Right kidney (tissue), 9 donors: Measurements from ENCODE around the gene ACADM.
"Not testable (repeated sequence)": the region's sequence is repeated elsewhere in the genome, so short reads cannot be mapped to it uniquely, and the experiment has no call there.

ENCODE experiments used
- DNase-seq: peaks from one replicate; pipeline ENCODE4 v3.0.0-alpha.2; 2016
- long read RNA-seq, 8 donors: transcript quantifications; one replicate each; lab custom pipeline, GENCODE V29; 2026

Gene ACADM
- long read RNA-seq, donor 1, transcript ACADM-202 (12 exons, 2,619 nt): major isoform, 21 of 98 reads
- long read RNA-seq, donor 1, partial matches to known transcripts: 75 of 98 reads
- long read RNA-seq, donor 1, other reads (novel, unspliced or antisense): 0 of 98 reads
- long read RNA-seq, donor 2, transcript ACADM-202 (12 exons, 2,619 nt): major isoform, 10 of 79 reads
- long read RNA-seq, donor 2, partial matches to known transcripts: 66 of 79 reads
- long read RNA-seq, donor 2, other reads (novel, unspliced or antisense): 0 of 79 reads
- long read RNA-seq, donor 3, transcript ACADM-202 (12 exons, 2,619 nt): major isoform, 14 of 55 reads
- long read RNA-seq, donor 3, partial matches to known transcripts: 39 of 55 reads
- long read RNA-seq, donor 3, other reads (novel, unspliced or antisense): 0 of 55 reads
- long read RNA-seq, donor 4, transcript ACADM-202 (12 exons, 2,619 nt): major isoform, 15 of 70 reads
- long read RNA-seq, donor 4, partial matches to known transcripts: 52 of 70 reads
- long read RNA-seq, donor 4, other reads (novel, unspliced or antisense): 0 of 70 reads
- long read RNA-seq, donor 5, transcript ACADM-202 (12 exons, 2,619 nt): major isoform, 21 of 79 reads
- long read RNA-seq, donor 5, partial matches to known transcripts: 55 of 79 reads
- long read RNA-seq, donor 5, other reads (novel, unspliced or antisense): 0 of 79 reads
- long read RNA-seq, donor 6, transcript ACADM-202 (12 exons, 2,619 nt): major isoform, 19 of 103 reads
- long read RNA-seq, donor 6, partial matches to known transcripts: 82 of 103 reads
- long read RNA-seq, donor 6, other reads (novel, unspliced or antisense): 0 of 103 reads
- long read RNA-seq, donor 7, transcript ACADM-202 (12 exons, 2,619 nt): major isoform, 15 of 126 reads
- long read RNA-seq, donor 7, partial matches to known transcripts: 109 of 126 reads
- long read RNA-seq, donor 7, other reads (novel, unspliced or antisense): 0 of 126 reads
- long read RNA-seq, donor 8, transcript ACADM-202 (12 exons, 2,619 nt): major isoform, 22 of 77 reads
- long read RNA-seq, donor 8, partial matches to known transcripts: 53 of 77 reads
- long read RNA-seq, donor 8, other reads (novel, unspliced or antisense): 0 of 77 reads

- peak; percentile 98 for DNase-seq
These were observed at the start of gene ACADM for GRCh38 chr1:75724472-75725022. ACADM (plus strand) TSS chr1:75724709; CDS start chr1:75724788, 79 bp downstream.

GRCh38 chr1:75677443-75677842 lies 47.1 kb upstream of the ACADM start:
- DNase-seq: no peak

- DNase-seq: not testable (repeated sequence)
These were observed 46.5 kb upstream of the ACADM start for GRCh38 chr1:75677964-75678363.

GRCh38 chr1:75690547-75690946 lies 34.0 kb upstream of the ACADM start:
- no peak for DNase-seq

GRCh38 chr1:75693551-75693950 lies 31.0 kb upstream of the ACADM start:
- DNase-seq: no peak

- no peak for DNase-seq
These were observed 28.5 kb upstream of the ACADM start for GRCh38 chr1:75696000-75696399.

- no peak for DNase-seq
These were observed 17.3 kb upstream of the ACADM start for GRCh38 chr1:75707191-75707590.

GRCh38 chr1:75708910-75709309 lies 15.6 kb upstream of the ACADM start:
- no peak for DNase-seq

GRCh38 chr1:75710832-75711231 lies 13.7 kb upstream of the ACADM start:
- DNase-seq: no peak

- no peak for DNase-seq
These were observed 12.7 kb upstream of the ACADM start for GRCh38 chr1:75711846-75712245.

GRCh38 chr1:75712306-75712705 lies 12.2 kb upstream of the ACADM start:
- DNase-seq: no peak

- no peak for DNase-seq
These were observed 4.7 kb upstream of the ACADM start for GRCh38 chr1:75719810-75720209.

GRCh38 chr1:75720325-75720724 lies 4.2 kb upstream of the ACADM start:
- no peak for DNase-seq

GRCh38 chr1:75720820-75721219 lies 3.7 kb upstream of the ACADM start:
- DNase-seq: no peak

- DNase-seq: not testable (repeated sequence)
These were observed 2.3 kb upstream of the ACADM start for GRCh38 chr1:75722246-75722645.

GRCh38 chr1:75722966-75723365 lies 1.5 kb upstream of the ACADM start:
- no peak for DNase-seq

GRCh38 chr1:75723989-75724471 lies 479 bp upstream of the ACADM start:
- no peak for DNase-seq

GRCh38 chr1:75725266-75725665 lies 757 bp downstream of the ACADM start:
- no peak for DNase-seq

- peak; percentile 8 for DNase-seq
These were observed 1.4 kb downstream of the ACADM start for GRCh38 chr1:75725861-75726361.

GRCh38 chr1:75727571-75727970 lies 3.1 kb downstream of the ACADM start:
- no peak for DNase-seq

GRCh38 chr1:75730432-75730831 lies 5.9 kb downstream of the ACADM start:
- DNase-seq: no peak

GRCh38 chr1:75731881-75732280 lies 7.4 kb downstream of the ACADM start:
- no peak for DNase-seq
